ENCODE measurements around the gene SLC25A25. TPM values are rescaled to one million over a fixed set of nuclear protein-coding genes. Genes with fewer than 3 reads are reported as not detected.

The SLC25A25 gene
- total and polyA plus RNA-seq, 10 of the 15 experiments (the other 5 are each of a cell fraction or from before 2014, with no cell fraction given) = 0.04 to 17.1 (median 12.4) TPM; not detected in 1

- Histone ChIP-seq H3K9me3 (replicated peaks; ENCODE audit: control insufficient read depth, insufficient read depth, low read length) (no peaks in the 10 kb centered on the region), H4K20me1 (ENCODE audit: control insufficient read depth, insufficient read depth) (peaks cover 3% of the 10 kb centered on the region; the same call in 1 of the 2 replicates), H3K36me3 (ENCODE audit: control insufficient read depth in 2 of 2, insufficient read depth in 2 of 2, low read length in 1 of 2) (peaks cover 7 to 16% of the 10 kb centered on the region in 2 experiments; a peak in 3 of 4 replicates), H2AFZ (ENCODE audit: control insufficient read depth, low read depth, low read length) (no peak overlapping the region), H3K4me2 (ENCODE audit: control insufficient read depth, insufficient read depth) (peak overlapping the region; percentile 85; the same call in 1 of the 2 replicates), H3K4me1 (ENCODE audit: control insufficient read depth, insufficient read depth, low read length) (peaks cover 25% of the 10 kb centered on the region), H3K27me3 (replicated peaks in 1 of 2; ENCODE audit: control insufficient read depth in 2 of 2, insufficient read depth in 2 of 2, low read length in 1 of 2) (no peaks in the 10 kb centered on the region), H3K9ac (ENCODE audit: control insufficient read depth, insufficient read depth, low read length) (peak overlapping the region; percentile 34; the same call in 1 of the 2 replicates), H3K27ac (ENCODE audit: control insufficient read depth, insufficient read depth) (peak overlapping the region; percentile 51), H3K79me2 (ENCODE audit: control insufficient read depth, insufficient read depth, low read length) (peaks cover 30% of the 10 kb centered on the region), H3K4me3 (no peak overlapping the region)
- 86% methylated on average over 11 of the region's 11 CpGs for WGBS (ENCODE audit: insufficient coverage, insufficient replicate concordance, low lambda C conversion rate, missing lambda C conversion rate)
- ChIA-PET SMC1A (ENCODE audit: uncharacterized antibody, unreplicated experiment) (interaction anchor here (1.1 to 3.5 kb wide), 5 partner anchors 10 to 152 kb away, joined by 3 to 21 read pairs (median 6); no protein-coding TSS in a partner anchor), RAD21 (ENCODE audit: unreplicated experiment) (interaction anchor here (1.2 to 1.5 kb wide), 3 partner anchors 23 to 139 kb away, joined by 3 to 6 read pairs (median 4); no protein-coding TSS in a partner anchor), CTCF (interaction anchor here (1.4 to 2.5 kb wide), 6 partner anchors 10 to 152 kb away, joined by 4 to 15 read pairs (median 8); no protein-coding TSS in a partner anchor), POLR2A (interaction anchor here (1.4 to 2.7 kb wide), 3 partner anchors 22 to 30 kb away, joined by 4 to 12 read pairs (median 11); partner anchors contain the start of genes NAIF1 and SLC25A25)
- in situ Hi-C loops (cut with MboI) (no loop called here), intact Hi-C loops (cut with micrococcal nuclease; ENCODE audit: unreplicated experiment) (no loop called here)
- no peak for DNase-seq (ENCODE audit: low read depth, low spot score)
- TF ChIP-seq NKRF (conservative IDR thresholded peaks at IDR 0.05) (no peak), MEF2B (IDR thresholded peaks at IDR 0.05; ENCODE audit: partially characterized antibody, poor library complexity, severe bottlenecking) (no peak), RBBP5 (conservative IDR thresholded peaks at IDR 0.05) (no peak), ZBED1 (IDR thresholded peaks at IDR 0.05; ENCODE audit: borderline replicate concordance) (no peak)
- TF ChIP-seq, protein P1, sequence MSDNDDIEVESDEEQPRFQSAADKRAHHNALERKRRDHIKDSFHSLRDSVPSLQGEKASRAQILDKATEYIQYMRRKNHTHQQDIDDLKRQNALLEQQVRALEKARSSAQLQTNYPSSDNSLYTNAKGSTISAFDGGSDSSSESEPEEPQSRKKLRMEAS (IDR thresholded peaks at IDR 0.05; ENCODE audit: low read depth, low read length) = no peak
- FAIRE-seq = no peak
- no peak for ATAC-seq
- no TSS peak for BruUV-seq (replicated peaks)
Measured at GRCh38 chr9:128094950-128095544, 27.0 kb downstream of the SLC25A25 start.

Measured in GM12878 (cell line).